ENCODE measurements around the gene TESK2.

Gene TESK2

GRCh38 chr1:45303520-45304310 is 187.2 kb downstream of the TESK2 start:
- DNase-seq (ENCODE audit: low spot score), result peak; percentile 99

DNA sequence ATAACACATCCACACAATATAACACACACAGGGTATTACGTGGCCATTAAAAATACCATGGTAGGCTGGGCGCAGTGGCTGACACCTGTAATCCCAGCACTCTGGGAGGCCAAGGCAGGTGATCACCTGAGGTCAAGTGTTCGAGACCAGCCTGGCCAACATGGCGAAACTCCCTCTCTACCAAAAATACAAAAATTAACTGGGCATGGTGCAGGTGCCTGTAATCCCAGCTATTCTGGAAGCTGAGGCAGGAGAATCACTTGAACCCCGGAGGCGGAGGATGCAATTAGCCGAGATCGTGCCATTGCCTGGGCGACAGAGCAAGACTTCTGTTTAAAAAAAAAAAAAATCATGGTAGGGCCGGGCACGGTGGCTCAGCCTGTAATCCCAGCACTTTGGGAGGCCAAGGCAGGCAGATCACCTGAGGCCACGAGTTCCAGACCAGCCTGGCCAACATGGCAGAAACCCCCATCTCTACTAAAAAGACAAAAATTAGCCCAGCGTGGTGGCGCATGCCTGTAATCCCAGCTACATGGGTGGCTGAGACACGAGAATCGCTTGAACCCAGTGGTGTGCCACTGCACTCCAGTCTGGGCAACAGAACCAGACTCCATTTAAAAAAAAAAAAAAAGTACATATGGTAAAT is 188.3 kb downstream of the TESK2 start:
- DNase-seq (ENCODE audit: low spot score), result no peak

DNA sequence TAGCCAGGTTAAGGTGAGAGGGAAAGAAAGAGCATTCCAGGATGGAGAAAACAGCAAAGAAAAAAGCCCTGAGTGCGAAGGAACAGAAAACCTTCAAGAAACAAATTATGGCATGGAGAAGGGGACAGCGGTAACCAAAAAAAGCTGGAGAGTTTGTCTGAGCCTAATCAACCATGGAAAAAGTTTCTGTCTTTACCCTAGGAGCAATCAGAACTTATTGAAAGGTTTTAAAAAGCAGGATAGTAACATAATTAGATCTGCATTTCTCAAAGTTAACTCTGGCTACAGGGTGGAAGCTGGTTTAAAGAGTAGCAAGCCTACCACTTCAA is 190.3 kb downstream of the TESK2 start:
- no peak for DNase-seq (ENCODE audit: low spot score)

DNA sequence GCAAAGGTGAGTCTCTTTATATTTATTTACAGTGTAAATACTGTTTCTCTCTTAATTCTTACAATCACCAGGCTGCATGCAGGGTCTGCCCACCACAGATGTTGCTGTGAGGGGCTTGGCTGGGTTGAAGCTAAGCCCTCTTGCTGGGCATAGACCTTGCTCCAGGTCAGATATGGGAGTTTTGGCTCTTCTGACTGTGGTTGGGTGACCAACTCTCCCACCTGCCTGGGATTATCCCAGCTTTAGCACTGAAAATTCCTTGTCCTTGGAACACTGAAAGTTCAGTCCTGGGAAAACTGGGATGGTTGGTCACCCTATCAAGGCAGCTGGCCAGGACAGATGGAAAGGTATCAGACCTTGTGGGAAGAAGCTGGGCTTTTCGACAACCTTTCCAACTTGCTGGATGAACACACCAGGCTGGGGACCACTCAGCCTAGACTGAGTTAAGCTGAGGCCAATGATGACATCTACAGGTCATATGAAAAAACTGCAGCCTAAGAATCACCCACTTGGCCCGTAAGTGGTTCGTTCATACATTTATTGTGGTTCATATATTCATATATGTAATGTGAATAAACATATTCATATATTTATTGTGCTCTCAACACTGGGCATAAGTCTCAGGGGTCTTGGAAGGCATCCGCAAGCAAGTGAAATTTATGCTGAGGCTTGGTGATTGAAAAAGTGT is 190.8 kb downstream of the TESK2 start:
- peak; percentile 79 for DNase-seq (ENCODE audit: low spot score)

DNA sequence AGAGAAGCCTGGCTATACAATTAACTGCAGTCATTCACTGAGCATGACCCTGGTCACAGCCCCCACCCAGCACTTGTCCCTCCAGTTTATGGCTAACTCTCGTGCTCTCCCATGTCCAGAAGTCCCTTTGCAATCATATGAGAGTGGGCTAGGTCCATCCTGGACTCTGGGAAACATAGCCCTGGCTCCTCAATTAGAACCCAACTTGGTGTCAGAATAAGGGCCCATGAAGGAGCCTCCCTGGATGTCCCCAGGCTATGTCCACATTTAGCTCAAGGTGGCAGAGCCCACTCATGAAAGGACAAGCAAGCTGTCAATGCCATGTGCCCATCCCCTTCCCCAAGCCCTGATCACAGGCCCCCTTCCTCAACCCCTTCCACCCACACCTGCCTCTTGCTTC is 191.7 kb downstream of the TESK2 start:
- DNase-seq (ENCODE audit: low spot score), result no peak

DNA sequence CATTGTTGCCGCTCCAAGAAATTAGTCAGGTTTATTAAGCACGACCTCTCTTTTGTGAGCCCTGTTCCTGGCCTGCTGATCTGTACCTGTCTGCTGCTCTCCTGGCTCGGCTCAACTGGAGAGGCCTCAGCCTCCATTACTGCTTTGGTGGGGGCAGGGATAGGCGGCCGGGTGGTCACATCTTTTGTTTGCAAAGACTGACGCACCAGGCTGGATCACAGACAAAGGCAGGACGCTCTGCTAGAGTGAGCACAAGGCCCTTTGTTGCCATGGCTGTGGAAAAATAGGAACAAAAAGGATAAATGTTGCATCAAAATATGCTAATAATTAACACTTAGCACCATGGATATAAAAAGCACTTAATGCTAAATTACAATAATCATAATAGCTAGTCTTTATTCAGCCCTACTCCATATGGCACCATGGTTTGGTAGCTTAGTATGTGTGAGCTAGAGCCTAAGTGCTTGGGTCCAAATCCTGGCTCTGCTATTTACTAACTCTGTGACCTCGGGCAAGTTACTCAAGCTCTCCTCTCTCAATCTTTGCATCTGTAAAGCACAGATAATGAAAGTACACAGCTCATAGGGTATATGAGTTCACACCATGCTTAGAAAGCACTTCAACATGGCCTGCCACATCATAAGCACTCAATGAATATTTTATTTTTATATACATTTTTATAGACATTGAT is 193.2 kb downstream of the TESK2 start:
- no peak for DNase-seq (ENCODE audit: low spot score)
